Measurements from ENCODE around the gene CENPQ. TPM values are rescaled to one million over a fixed set of nuclear protein-coding genes. Genes with fewer than 3 reads are reported as not detected.

CENPQ gene
- total RNA-seq, 1 experiment from 2014 or later, result 11.3 TPM

DNA sequence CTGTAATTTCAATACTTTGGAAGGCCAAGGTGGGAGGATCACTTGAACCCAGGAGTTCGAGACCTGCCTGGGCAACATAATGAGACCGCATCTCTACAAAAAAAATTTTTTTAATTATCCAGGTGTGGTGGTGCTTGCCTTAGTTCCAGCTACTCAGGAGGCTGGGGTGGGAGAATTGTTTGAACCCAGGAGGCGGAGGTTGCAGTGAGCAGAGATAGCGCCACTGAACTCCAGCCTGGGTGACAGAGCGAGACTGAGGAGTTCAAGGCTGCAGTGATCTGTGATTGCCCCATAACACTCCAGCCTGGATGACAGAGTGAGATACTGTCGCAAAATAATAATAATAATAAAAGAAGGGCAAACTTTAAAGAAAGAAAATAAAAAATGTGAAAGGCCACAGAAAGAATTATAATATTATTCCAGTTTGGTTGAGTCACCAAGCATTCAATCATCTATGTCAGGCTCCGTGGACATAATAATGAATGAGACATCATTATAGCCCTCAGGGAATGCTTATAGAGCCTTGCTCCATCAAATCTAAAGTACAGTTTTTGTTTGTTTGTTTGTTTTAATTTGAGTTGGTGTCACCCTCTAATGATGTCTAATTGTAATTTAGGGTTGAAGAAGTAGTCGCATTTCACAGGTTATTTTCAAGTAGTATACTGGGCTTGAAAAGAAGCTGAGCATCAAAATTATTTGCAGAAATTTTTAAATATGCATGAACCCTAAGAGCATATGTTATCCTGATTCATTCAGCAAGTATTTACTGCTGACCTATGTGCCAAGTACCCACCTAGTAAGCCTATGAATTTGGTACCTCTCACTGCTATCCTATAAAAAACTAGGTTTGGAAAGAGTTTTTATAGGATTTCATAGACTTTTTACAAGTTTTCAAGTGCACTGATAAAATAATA, 51.7 kb downstream of the CENPQ start:
- Histone ChIP-seq H3K4me1 (ENCODE audit: control insufficient read depth in 1 of 2, insufficient read depth in 2 of 2, low read length in 2 of 2) (no peaks in the 10 kb centered on the region), H2AFZ (ENCODE audit: low read depth, low read length, poor library complexity, severe bottlenecking) (no peak overlapping the region), H3K27me3 (ENCODE audit: insufficient read depth, low read length) (no peaks in the 10 kb centered on the region), H3K9me2 (ENCODE audit: insufficient read depth) (no peaks in the 10 kb centered on the region), H3K9me3 (ENCODE audit: control insufficient read depth in 1 of 2, insufficient read depth in 1 of 2, low read depth in 1 of 2, low read length in 2 of 2) (no peaks in the 10 kb centered on the region), H3K36me3 (ENCODE audit: control insufficient read depth in 1 of 2, insufficient read depth in 2 of 2, low read length in 2 of 2) (no peaks in the 10 kb centered on the region), H3K4me3 (replicated peaks in 1 of 2; ENCODE audit: low read depth in 1 of 2, low read length in 2 of 2) (no peak overlapping the region), H3K79me2 (ENCODE audit: insufficient read depth, low read length) (no peaks in the 10 kb centered on the region), H4K20me1 (ENCODE audit: insufficient read depth) (no peaks in the 10 kb centered on the region), H3K9ac (ENCODE audit: low read length) (no peak overlapping the region), H3K4me2 (ENCODE audit: low read length) (no peak overlapping the region), H3K27ac (ENCODE audit: low read depth, low read length) (no peak overlapping the region)
- BruUV-seq (replicated peaks), result no TSS peak
- TF ChIP-seq ZNF274 (IDR thresholded peaks at IDR 0.05; ENCODE audit: low read depth, low read length), result no peak
- TF ChIP-seq, protein P1, sequence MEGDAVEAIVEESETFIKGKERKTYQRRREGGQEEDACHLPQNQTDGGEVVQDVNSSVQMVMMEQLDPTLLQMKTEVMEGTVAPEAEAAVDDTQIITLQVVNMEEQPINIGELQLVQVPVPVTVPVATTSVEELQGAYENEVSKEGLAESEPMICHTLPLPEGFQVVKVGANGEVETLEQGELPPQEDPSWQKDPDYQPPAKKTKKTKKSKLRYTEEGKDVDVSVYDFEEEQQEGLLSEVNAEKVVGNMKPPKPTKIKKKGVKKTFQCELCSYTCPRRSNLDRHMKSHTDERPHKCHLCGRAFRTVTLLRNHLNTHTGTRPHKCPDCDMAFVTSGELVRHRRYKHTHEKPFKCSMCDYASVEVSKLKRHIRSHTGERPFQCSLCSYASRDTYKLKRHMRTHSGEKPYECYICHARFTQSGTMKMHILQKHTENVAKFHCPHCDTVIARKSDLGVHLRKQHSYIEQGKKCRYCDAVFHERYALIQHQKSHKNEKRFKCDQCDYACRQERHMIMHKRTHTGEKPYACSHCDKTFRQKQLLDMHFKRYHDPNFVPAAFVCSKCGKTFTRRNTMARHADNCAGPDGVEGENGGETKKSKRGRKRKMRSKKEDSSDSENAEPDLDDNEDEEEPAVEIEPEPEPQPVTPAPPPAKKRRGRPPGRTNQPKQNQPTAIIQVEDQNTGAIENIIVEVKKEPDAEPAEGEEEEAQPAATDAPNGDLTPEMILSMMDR (IDR thresholded peaks at IDR 0.05 in 2 of 3, conservative IDR thresholded peaks at IDR 0.05 in 1 of 3; ENCODE audit: borderline replicate concordance in 1 of 3, insufficient read depth in 1 of 3, low read depth in 2 of 3, low read length in 2 of 3), result no peak
- no peak for TF ChIP-seq CEBPB (IDR thresholded peaks at IDR 0.05; ENCODE audit: low read depth)
- TF ChIP-seq ZFX (IDR thresholded peaks at IDR 0.05), result no peak
- TF ChIP-seq, protein P2, sequence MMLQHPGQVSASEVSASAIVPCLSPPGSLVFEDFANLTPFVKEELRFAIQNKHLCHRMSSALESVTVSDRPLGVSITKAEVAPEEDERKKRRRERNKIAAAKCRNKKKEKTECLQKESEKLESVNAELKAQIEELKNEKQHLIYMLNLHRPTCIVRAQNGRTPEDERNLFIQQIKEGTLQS (IDR thresholded peaks at IDR 0.05), result no peak
- TF ChIP-seq, protein P3, sequence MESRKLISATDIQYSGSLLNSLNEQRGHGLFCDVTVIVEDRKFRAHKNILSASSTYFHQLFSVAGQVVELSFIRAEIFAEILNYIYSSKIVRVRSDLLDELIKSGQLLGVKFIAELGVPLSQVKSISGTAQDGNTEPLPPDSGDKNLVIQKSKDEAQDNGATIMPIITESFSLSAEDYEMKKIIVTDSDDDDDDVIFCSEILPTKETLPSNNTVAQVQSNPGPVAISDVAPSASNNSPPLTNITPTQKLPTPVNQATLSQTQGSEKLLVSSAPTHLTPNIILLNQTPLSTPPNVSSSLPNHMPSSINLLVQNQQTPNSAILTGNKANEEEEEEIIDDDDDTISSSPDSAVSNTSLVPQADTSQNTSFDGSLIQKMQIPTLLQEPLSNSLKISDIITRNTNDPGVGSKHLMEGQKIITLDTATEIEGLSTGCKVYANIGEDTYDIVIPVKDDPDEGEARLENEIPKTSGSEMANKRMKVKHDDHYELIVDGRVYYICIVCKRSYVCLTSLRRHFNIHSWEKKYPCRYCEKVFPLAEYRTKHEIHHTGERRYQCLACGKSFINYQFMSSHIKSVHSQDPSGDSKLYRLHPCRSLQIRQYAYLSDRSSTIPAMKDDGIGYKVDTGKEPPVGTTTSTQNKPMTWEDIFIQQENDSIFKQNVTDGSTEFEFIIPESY (IDR thresholded peaks at IDR 0.05; ENCODE audit: extremely low read depth, insufficient replicate concordance, low read length), result no peak
- no peak for TF ChIP-seq POLR2A (IDR thresholded peaks at IDR 0.05; ENCODE audit: borderline replicate concordance, extremely low read depth, insufficient read depth, insufficient read length)
- TF ChIP-seq MAX (IDR thresholded peaks at IDR 0.05), result no peak
- RAD21 ChIA-PET (ENCODE audit: low non-redundant PET in 1 of 2, low total read pairs in 2 of 2, uncharacterized antibody in 2 of 2, unreplicated experiment in 2 of 2), result no interaction called here
- DNase-seq (ENCODE audit: low read depth, low spot score), result no peak
- intact Hi-C loops (cut with micrococcal nuclease), result no loop called here
- no peak for ATAC-seq
- CTCF ChIA-PET, result no interaction called here
- POLR2A ChIA-PET, result no interaction called here
